Measurements from ENCODE around the gene CMC4.

Gene CMC4

GRCh38 chrX:155053656-155054055, 17.3 kb downstream of the CMC4 start:
- DNase-seq, result no peak

GRCh38 chrX:155052738-155053498, 18.0 kb downstream of the CMC4 start:
- DNase-seq, result no peak

GRCh38 chrX:155048977-155049619, 21.8 kb downstream of the CMC4 start:
- DNase-seq, result peak in 1 of 2 experiments; percentile 14

GRCh38 chrX:155046811-155047528, 24.0 kb downstream of the CMC4 start:
- DNase-seq, result no peak

- DNase-seq, result no peak
These were observed 24.7 kb downstream of the CMC4 start for GRCh38 chrX:155046129-155046810.

GRCh38 chrX:155035688-155036087, 35.2 kb downstream of the CMC4 start:
- DNase-seq, result no peak

GRCh38 chrX:155031657-155032056, 39.3 kb downstream of the CMC4 start:
- no peak for DNase-seq

- DNase-seq, result peak in 1 of 2 experiments; percentile 4
These were observed 42.1 kb downstream of the CMC4 start for GRCh38 chrX:155028877-155029291.

GRCh38 chrX:155028129-155028528, 42.8 kb downstream of the CMC4 start:
- DNase-seq, result peak in 1 of 2 experiments; percentile 2

- DNase-seq, result peak in 1 of 2 experiments; percentile 30
These were observed 43.3 kb downstream of the CMC4 start for GRCh38 chrX:155027509-155028066.

GRCh38 chrX:155026727-155027508, 44.0 kb downstream of the CMC4 start, which contains the start of gene FUNDC2:
FUNDC2 (plus strand) TSS chrX:155026844; CDS start chrX:155026939, 95 bp downstream.
- DNase-seq, result peak; percentile 87 to 93

- DNase-seq, result no peak
These were observed 44.6 kb downstream of the CMC4 start for GRCh38 chrX:155026420-155026726.

- DNase-seq, result no peak
These were observed 46.8 kb downstream of the CMC4 start for GRCh38 chrX:155023907-155024833.

GRCh38 chrX:155022585-155022984, 48.4 kb downstream of the CMC4 start, which contains the start of gene F8:
F8 (minus strand) TSS chrX:155022723; CDS start chrX:155022552, 171 bp downstream.
- no peak for DNase-seq

GRCh38 chrX:155020591-155020990, 50.3 kb downstream of the CMC4 start:
- no peak for DNase-seq
